WTC11 (cell line): ENCODE measurements around the gene IRX3. TPM values are rescaled to one million over a fixed set of nuclear protein-coding genes. Genes with fewer than 3 reads are reported as not detected.
A peak's percentile ranks its signal among the peaks of the same experiment; 100 is the strongest.

Experiments used
- ATAC-seq: fragments of 200-7000 bp; cut with Tn5 transposase; 2 replicates; pipeline ENCODE4 v1.10.0; 2021; ENCODE audit warnings: mild to moderate bottlenecking, moderate library complexity
- CTCF ChIA-PET: fragments of 300-600 bp; sonication (Branson Sonifier 250); formaldehyde crosslinking; loops from one replicate; lab custom pipeline; 2021; ENCODE audit warnings: antibody characterized with exemption; lab: Charles Lee
- POLR2A ChIA-PET: fragments of 350-600 bp; sonication (Branson Sonifier 250); formaldehyde crosslinking; loops from one replicate; lab custom pipeline; 2021; ENCODE audit warnings: antibody characterized with exemption; lab: Charles Lee
- DNase-seq: peaks from one replicate; pipeline ENCODE4 v3.0.0; 2021; ENCODE audit warnings: low spot score
- H3K27ac Mint-ChIP-seq: 2 replicates; pipeline ENCODE4 v1.8.0; 2021; ENCODE audit warnings: mixed read lengths
- H3K27me3 Mint-ChIP-seq: 2 replicates; pipeline ENCODE4 v1.8.0; 2021; ENCODE audit warnings: low read depth, mild to moderate bottlenecking, moderate library complexity, mixed read lengths
- H3K36me3 Mint-ChIP-seq: 2 replicates; pipeline ENCODE4 v1.8.0; 2021; ENCODE audit warnings: mixed read lengths
- H3K4me1 Mint-ChIP-seq: 2 replicates; pipeline ENCODE4 v1.8.0; 2022; ENCODE audit warnings: mixed read lengths
- H3K4me3 Mint-ChIP-seq: 2 replicates; pipeline ENCODE4 v1.8.0; 2021; ENCODE audit warnings: mild to moderate bottlenecking, moderate library complexity, mixed read lengths
- H3K9me3 Mint-ChIP-seq: 2 replicates; pipeline ENCODE4 v1.8.0; 2021; ENCODE audit warnings: mixed read lengths
- ATF1 ChIP-seq: sonication (generic); formaldehyde crosslinking; IDR thresholded peaks from 2 replicates; pipeline ENCODE4 v1.8.1; 2023; ENCODE audit warnings: mild to moderate bottlenecking, moderate library complexity, missing genetic modification reagents
- E2F1 ChIP-seq: sonication (generic); formaldehyde crosslinking; IDR thresholded peaks from 2 replicates; pipeline ENCODE4 v1.8.0; 2022; ENCODE audit warnings: mild to moderate bottlenecking, missing genetic modification reagents
- E2F5 ChIP-seq: sonication (generic); formaldehyde crosslinking; IDR thresholded peaks from 2 replicates; pipeline ENCODE4 v1.8.1; 2022; ENCODE audit warnings: mild to moderate bottlenecking, moderate library complexity, missing genetic modification reagents
- ESRRA ChIP-seq: sonication (generic); formaldehyde crosslinking; IDR thresholded peaks from 2 replicates; pipeline ENCODE4 v1.8.1; 2022; ENCODE audit warnings: mild to moderate bottlenecking, missing genetic modification reagents, borderline replicate concordance
- FOXP1 ChIP-seq: sonication (generic); formaldehyde crosslinking; IDR thresholded peaks from 2 replicates; pipeline ENCODE4 v1.8.0; 2022; ENCODE audit warnings: missing genetic modification reagents, mild to moderate bottlenecking, moderate library complexity, borderline replicate concordance
- GABPB1 ChIP-seq: sonication (generic); formaldehyde crosslinking; IDR thresholded peaks from 2 replicates; pipeline ENCODE4 v1.8.1; 2023; ENCODE audit warnings: mild to moderate bottlenecking, missing genetic modification reagents
- HMGA2 ChIP-seq: fragments of 250-450 bp; sonication (Bioruptor Pico); IDR thresholded peaks from 2 replicates; pipeline ENCODE4 v1.4.0; 2021; ENCODE audit warnings: mild to moderate bottlenecking, moderate library complexity
- MAX ChIP-seq: sonication (generic); formaldehyde crosslinking; IDR thresholded peaks from 2 replicates; pipeline ENCODE4 v1.8.0; 2022; ENCODE audit warnings: mild to moderate bottlenecking, missing genetic modification reagents
- NFATC4 ChIP-seq: fragments of 250-450 bp; sonication (Bioruptor Pico); IDR thresholded peaks from 2 replicates; pipeline ENCODE4 v1.9.0; 2021; ENCODE audit warnings: mild to moderate bottlenecking
- NFYB ChIP-seq: sonication (generic); formaldehyde crosslinking; conservative IDR thresholded peaks from 2 replicates; pipeline ENCODE4 v1.8.0; 2022; ENCODE audit warnings: low read depth, missing genetic modification reagents
- USF2 ChIP-seq: sonication (generic); formaldehyde crosslinking; IDR thresholded peaks from 2 replicates; pipeline ENCODE4 v1.8.1; 2023; ENCODE audit warnings: mild to moderate bottlenecking, missing genetic modification reagents, moderate library complexity
- ZNF263 ChIP-seq: sonication (generic); formaldehyde crosslinking; IDR thresholded peaks from 2 replicates; pipeline ENCODE4 v1.8.1; 2022; ENCODE audit warnings: low read depth, mild to moderate bottlenecking, moderate library complexity, missing genetic modification reagents
- ZNF532 ChIP-seq: fragments of 250-450 bp; sonication (Bioruptor Pico); IDR thresholded peaks from 2 replicates; pipeline ENCODE4 v1.9.0; 2021; ENCODE audit warnings: mild to moderate bottlenecking, borderline replicate concordance
- total RNA-seq: library from RNA; stranded (reverse); gene quantifications from 3 replicates; pipeline ENCODE4 v1.2.3, GENCODE V29; 2021

IRX3 gene
- total RNA-seq, 1 experiment from 2014 or later: 1.1 TPM

GRCh38 chr16:54268340-54268739, 18.2 kb downstream of the IRX3 start:
- ChIA-PET CTCF (interaction anchor here (0.7 kb wide), 1 partner anchor 14 kb away, joined by 3 read pairs; no protein-coding TSS in a partner anchor), POLR2A (no interaction called here)
- Mint-ChIP-seq H3K27ac (no peak overlapping the region), H3K4me1 (no peaks in the 10 kb centered on the region), H3K4me3 (no peak overlapping the region), H3K27me3 (peaks cover 6% of the 10 kb centered on the region), H3K9me3 (peaks cover 7% of the 10 kb centered on the region), H3K36me3 (no peaks in the 10 kb centered on the region)
- DNase-seq (no peak), ATAC-seq (no peak)
- TF ChIP-seq FOXP1 (CRISPR knock-in tag): no peak
- TF ChIP-seq USF2: no peak
- no peak for TF ChIP-seq HMGA2 (CRISPR knock-in tag)
- no peak for TF ChIP-seq NFATC4 (CRISPR knock-in tag)
- TF ChIP-seq ATF1 (CRISPR knock-in tag): no peak
- no peak for TF ChIP-seq NFYB (CRISPR knock-in tag)
- TF ChIP-seq ESRRA (CRISPR knock-in tag): no peak
- TF ChIP-seq E2F1 (CRISPR knock-in tag): no peak

- ChIA-PET POLR2A (no interaction called here), CTCF (no interaction called here)
- TF ChIP-seq GABPB1 (CRISPR knock-in tag): peak; percentile 88
- TF ChIP-seq MAX: no peak
- no peak for TF ChIP-seq ZNF263 (CRISPR knock-in tag)
- ATAC-seq (no peak), DNase-seq (no peak)
- peaks cover 7% of the 10 kb centered on the region for H3K9me3 Mint-ChIP-seq
- no peaks in the 10 kb centered on the region for H3K4me1 Mint-ChIP-seq
- no peak overlapping the region for H3K4me3 Mint-ChIP-seq
- peaks cover 6% of the 10 kb centered on the region for H3K27me3 Mint-ChIP-seq
- no peak overlapping the region for H3K27ac Mint-ChIP-seq
- H3K36me3 Mint-ChIP-seq: no peaks in the 10 kb centered on the region
Observed at GRCh38 chr16:54266363-54266955, 20.1 kb downstream of the IRX3 start.

- H3K4me3 Mint-ChIP-seq: no peak overlapping the region
- ChIA-PET POLR2A (no interaction called here), CTCF (interaction anchor here (1.1 kb wide), 1 partner anchor 17 kb away, joined by 3 read pairs; no protein-coding TSS in a partner anchor)
- no peak for ATAC-seq
- no peak overlapping the region for H3K27ac Mint-ChIP-seq
- peaks cover 4% of the 10 kb centered on the region for H3K27me3 Mint-ChIP-seq
- peaks cover 3% of the 10 kb centered on the region for H3K9me3 Mint-ChIP-seq
- no peaks in the 10 kb centered on the region for H3K4me1 Mint-ChIP-seq
- no peak for TF ChIP-seq E2F5 (CRISPR knock-in tag)
- no peak for TF ChIP-seq ZNF532 (CRISPR knock-in tag)
- no peaks in the 10 kb centered on the region for H3K36me3 Mint-ChIP-seq
- no peak for DNase-seq
Observed at GRCh38 chr16:54265575-54266107, 20.9 kb downstream of the IRX3 start.
